Neuronal stem cell (in vitro differentiated cells): ENCODE results near the gene BOLA2B. TPM values are rescaled to one million over a fixed set of nuclear protein-coding genes. Genes with fewer than 3 reads are reported as not detected.
"Not testable (repeated sequence)": the region's sequence is repeated elsewhere in the genome, so short reads cannot be mapped to it uniquely, and the experiment has no call there.

Experiments
- DNase-seq: peaks from one replicate; pipeline ENCODE4 v3.0.0-alpha.2; 2013; ENCODE audit warnings: low spot score
- H2AFZ ChIP-seq: one replicate; pipeline ENCODE4 v1.6.1; 2013; ENCODE audit warnings: mild to moderate bottlenecking, low read length, inconsistent platforms
- H2AK5ac ChIP-seq: 2 replicates; pipeline ENCODE4 v1.6.1; 2013; ENCODE audit warnings: low read depth, mild to moderate bottlenecking, inconsistent platforms, low read length, moderate library complexity, mixed read lengths
- H2BK120ac ChIP-seq: 2 replicates; pipeline ENCODE4 v1.6.1; 2013; ENCODE audit warnings: low read depth, mild to moderate bottlenecking, inconsistent platforms, low read length, moderate library complexity, mixed read lengths
- H2BK12ac ChIP-seq: one replicate; pipeline ENCODE4 v1.6.1; 2013; ENCODE audit warnings: low read length, inconsistent platforms
- H2BK15ac ChIP-seq: 2 replicates; pipeline ENCODE4 v1.6.1; 2013; ENCODE audit warnings: mild to moderate bottlenecking, low read length, inconsistent platforms, mixed read lengths
- H2BK5ac ChIP-seq: one replicate; pipeline ENCODE4 v1.6.1; 2013; ENCODE audit warnings: inconsistent platforms, mild to moderate bottlenecking, low read length, moderate library complexity
- H3K14ac ChIP-seq: one replicate; pipeline ENCODE4 v1.6.1; 2013; ENCODE audit warnings: low read length, inconsistent platforms
- H3K18ac ChIP-seq: 2 replicates; pipeline ENCODE4 v1.6.1; 2013; ENCODE audit warnings: low read length, inconsistent platforms
- H3K23ac ChIP-seq: 2 replicates; pipeline ENCODE4 v1.6.1; 2013; ENCODE audit warnings: low read depth, mild to moderate bottlenecking, mixed read lengths, low read length, inconsistent platforms; ENCODE audit not compliant: poor library complexity
- H3K27ac ChIP-seq: replicated peaks from 3 replicates; pipeline ENCODE4 v1.5.1; 2013; ENCODE audit warnings: low read length, inconsistent platforms
- H3K27me3 ChIP-seq, 3 experiments: 2 replicates each; pipeline ENCODE4 v1.6.1; 2013; ENCODE audit warnings: low read length in 3 of 3, mild to moderate bottlenecking in 2 of 3, inconsistent platforms in 1 of 3, low read depth in 1 of 3, mixed read lengths in 1 of 3, moderate library complexity in 1 of 3; ENCODE audit not compliant: control insufficient read depth in 3 of 3, insufficient read depth in 3 of 3
- H3K36me3 ChIP-seq, 2 donors: replicated peaks in 1 of 2; 2 replicates each; pipeline ENCODE4 v1.6.1; 2013; ENCODE audit warnings: low read length in 2 of 2; ENCODE audit not compliant: control insufficient read depth in 2 of 2, insufficient read depth in 2 of 2
- H3K4ac ChIP-seq: 2 replicates; pipeline ENCODE4 v1.6.1; 2013; ENCODE audit warnings: inconsistent platforms, mild to moderate bottlenecking, low read length, moderate library complexity
- H3K4me1 ChIP-seq, 2 donors: 1 replicate in 1 of 2; 2 replicates in 1 of 2; pipeline ENCODE4 v1.6.1; 2013; ENCODE audit warnings: low read length in 2 of 2, low read depth in 1 of 2; ENCODE audit not compliant: control insufficient read depth in 2 of 2, insufficient read depth in 1 of 2
- H3K4me2 ChIP-seq: one replicate; pipeline ENCODE4 v1.6.1; 2013; ENCODE audit warnings: mild to moderate bottlenecking, low read length, inconsistent platforms; ENCODE audit not compliant: insufficient read depth, poor library complexity, severe bottlenecking
- H3K4me3 ChIP-seq, 2 donors: 2 replicates each; pipeline ENCODE4 v1.5.1; 2013; ENCODE audit warnings: low read length in 2 of 2, mild to moderate bottlenecking in 2 of 2, inconsistent platforms in 1 of 2, moderate library complexity in 1 of 2
- H3K79me1 ChIP-seq: one replicate; pipeline ENCODE4 v1.6.1; 2013; ENCODE audit warnings: low read depth, mild to moderate bottlenecking, inconsistent platforms, low read length, moderate library complexity
- H3K9ac ChIP-seq: one replicate; pipeline ENCODE4 v1.6.1; 2013; ENCODE audit warnings: mild to moderate bottlenecking, low read depth, low read length, inconsistent platforms; ENCODE audit not compliant: poor library complexity
- H3K9me3 ChIP-seq, 2 donors: replicated peaks in 1 of 2; 2 replicates each; pipeline versions ENCODE3 to v1.6.1; 2013; ENCODE audit warnings: low read length in 2 of 2, mild to moderate bottlenecking in 2 of 2, inconsistent platforms in 1 of 2, low read depth in 1 of 2, mixed read lengths in 1 of 2, moderate library complexity in 1 of 2; ENCODE audit not compliant: control insufficient read depth in 2 of 2, insufficient read depth in 1 of 2
- H4K8ac ChIP-seq: one replicate; pipeline ENCODE4 v1.6.1; 2013; ENCODE audit warnings: low read depth, mild to moderate bottlenecking, inconsistent platforms, low read length, moderate library complexity
- H4K91ac ChIP-seq: one replicate; pipeline ENCODE4 v1.6.1; 2013; ENCODE audit warnings: low read length, low read depth, mild to moderate bottlenecking, inconsistent platforms; ENCODE audit not compliant: poor library complexity
- whole genome bisulfite sequencing, 2 donors: extraction: QIAGEN DNeasy Blood & Tissue Kit; methylation state at CpG; one replicate each; pipeline ENCODE4 v1.1.7; 2013; ENCODE audit warnings: missing lambda C conversion rate in 2 of 2, mixed read lengths in 1 of 2; ENCODE audit not compliant: insufficient read length in 2 of 2, insufficient replicate concordance in 1 of 2; ENCODE audit errors: extremely low coverage in 2 of 2; 5-methylcytosine and 5-hydroxymethylcytosine counted together
- polyA plus RNA-seq, 2 experiments: library from polyadenylated mRNA; stranded (reverse); fragments of 200-250 nt; gene quantifications; one replicate each; pipeline ENCODE4 v1.2.3, GENCODE V29; 2013

The BOLA2B gene
- 174 TPM for polyA plus RNA-seq (2013, experiment 1 of 2)
- 179 TPM for polyA plus RNA-seq (2013, experiment 2 of 2)

DNA sequence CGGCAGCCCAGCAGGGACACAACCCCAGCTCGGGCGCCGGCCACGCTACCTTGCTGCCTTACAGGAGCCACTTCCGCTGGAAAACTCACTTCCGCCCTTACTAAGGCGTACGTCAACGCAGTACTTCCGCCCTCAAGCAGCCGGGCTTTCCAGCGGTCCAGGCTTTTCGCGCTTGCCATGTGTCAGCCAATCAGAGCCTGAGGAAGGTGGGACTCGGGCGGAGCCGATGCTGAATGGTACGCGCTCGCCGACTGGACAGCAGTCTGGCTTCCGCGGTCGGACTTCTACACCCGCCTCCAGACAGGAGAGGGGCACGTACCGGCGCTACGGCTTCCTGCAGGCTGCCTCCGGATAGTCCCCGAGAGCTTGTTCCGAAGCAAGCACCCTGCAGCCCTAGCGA is at the start of gene BOLA2B, which contains the start of gene SLX1A:
Gene BOLA2B (minus strand): TSS at position 52 of the 400 bp plus-strand sequence. CDS start 71 bp downstream, outside the sequence.
Gene SLX1A (plus strand): TSS at position 261 of the 400 bp plus-strand sequence. CDS start 210 bp downstream, outside the sequence.
- not testable (repeated sequence) for H2AFZ ChIP-seq, H3K9ac ChIP-seq, H3K27me3 ChIP-seq, H2BK12ac ChIP-seq, H3K27ac ChIP-seq, H2AK5ac ChIP-seq, H3K36me3 ChIP-seq, H3K14ac ChIP-seq, H3K9me3 ChIP-seq, H3K23ac ChIP-seq, H3K4ac ChIP-seq, H2BK5ac ChIP-seq, H3K79me1 ChIP-seq, H3K4me1 ChIP-seq, H4K91ac ChIP-seq, H4K8ac ChIP-seq, H2BK120ac ChIP-seq, H2BK15ac ChIP-seq, H3K18ac ChIP-seq, DNase-seq
- Histone ChIP-seq H3K4me2 (peak within 1 kb of the TSS; percentile 69), H3K4me3 (peak within 1 kb of the TSS; percentile 48 to 73)
- WGBS, 2 donors = no CpG with 5 or more reads among the region's 34 CpGs

DNA sequence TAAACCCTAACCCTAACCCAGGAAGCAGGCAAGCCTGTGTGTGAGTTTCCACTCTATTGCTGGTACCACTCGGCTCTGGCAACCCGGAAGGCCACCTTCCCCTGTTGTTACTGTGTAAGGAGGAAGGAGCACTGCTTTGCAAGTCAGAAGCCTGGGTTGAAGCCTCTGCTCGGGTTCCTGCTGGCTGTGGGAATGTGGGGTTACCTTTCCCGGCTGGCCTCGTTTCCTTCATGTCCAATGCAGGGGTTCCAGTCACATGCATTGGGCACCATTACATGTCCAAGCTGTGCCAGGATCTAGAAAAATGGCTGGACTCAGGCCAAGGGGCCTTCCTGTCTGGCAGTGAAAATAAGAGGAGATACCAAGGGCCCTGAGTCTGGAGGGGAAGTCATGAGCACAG is 23.6 kb upstream of the BOLA2B start:
- H3K9me3 ChIP-seq, H3K79me1 ChIP-seq, H3K4ac ChIP-seq, H2AK5ac ChIP-seq, H3K9ac ChIP-seq, DNase-seq, H2BK15ac ChIP-seq, H3K18ac ChIP-seq, H3K27ac ChIP-seq, H3K14ac ChIP-seq, H3K23ac ChIP-seq, H2BK120ac ChIP-seq, H3K4me1 ChIP-seq, H4K8ac ChIP-seq, H2BK5ac ChIP-seq, H3K4me3 ChIP-seq, H3K36me3 ChIP-seq, H2AFZ ChIP-seq, H3K27me3 ChIP-seq, H4K91ac ChIP-seq, H2BK12ac ChIP-seq, H3K4me2 ChIP-seq: not testable (repeated sequence)
- WGBS, 2 donors = no CpG with 5 or more reads among the region's 5 CpGs

GRCh38 chr16:30211414-30211813 is 17.9 kb upstream of the BOLA2B start:
- H3K4me3 ChIP-seq = not testable (repeated sequence)
- no CpG with 5 or more reads among the region's 4 CpGs for WGBS, 2 donors

DNA sequence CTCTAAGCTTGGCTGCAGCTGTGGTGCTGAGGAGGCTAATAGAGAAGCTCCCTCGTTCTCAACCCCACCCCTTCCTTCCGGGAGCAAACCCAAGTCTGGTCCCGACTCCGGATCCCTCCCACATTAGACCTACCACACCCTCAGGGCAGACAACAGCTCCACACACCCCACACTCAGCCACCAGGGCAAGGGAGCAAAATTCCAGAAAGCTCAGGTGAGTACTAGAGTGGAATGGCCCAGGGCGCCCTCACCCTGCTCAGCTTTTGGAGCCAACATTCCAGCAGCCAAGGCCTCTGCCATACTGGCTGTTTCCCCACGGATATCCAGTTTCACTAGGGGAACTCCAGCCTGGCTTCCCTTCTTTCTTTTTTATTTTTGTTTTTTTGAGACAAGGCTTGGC is 15.6 kb upstream of the BOLA2B start:
- not testable (repeated sequence) for H2BK15ac ChIP-seq, H4K91ac ChIP-seq, H2BK5ac ChIP-seq, H3K14ac ChIP-seq, H4K8ac ChIP-seq, H2BK12ac ChIP-seq, H3K79me1 ChIP-seq, H2BK120ac ChIP-seq, H3K4ac ChIP-seq, H3K27me3 ChIP-seq, H2AK5ac ChIP-seq, H3K4me3 ChIP-seq, H2AFZ ChIP-seq, DNase-seq, H3K27ac ChIP-seq, H3K4me1 ChIP-seq, H3K18ac ChIP-seq, H3K36me3 ChIP-seq, H3K9ac ChIP-seq, H3K23ac ChIP-seq, H3K9me3 ChIP-seq, H3K4me2 ChIP-seq
- WGBS, 2 donors = no CpG with 5 or more reads among the region's 6 CpGs

More at GRCh38 chr16:30211414-30211813, 17.9 kb upstream of the BOLA2B start:
- H3K27ac ChIP-seq, H3K36me3 ChIP-seq, H3K18ac ChIP-seq, H3K27me3 ChIP-seq, H2BK15ac ChIP-seq, H3K4me1 ChIP-seq, H3K4me2 ChIP-seq, H4K91ac ChIP-seq, H3K23ac ChIP-seq, H2AFZ ChIP-seq, H4K8ac ChIP-seq, H3K4ac ChIP-seq, H3K9ac ChIP-seq, H2BK5ac ChIP-seq, H3K14ac ChIP-seq, DNase-seq, H2BK120ac ChIP-seq, H3K9me3 ChIP-seq, H2AK5ac ChIP-seq, H3K79me1 ChIP-seq, H2BK12ac ChIP-seq: not testable (repeated sequence)
